Mesodermal cell (in vitro differentiated cells): ENCODE results near the gene L3MBTL2.

ENCODE experiments used
- H3K27ac ChIP-seq: 2 replicates; pipeline ENCODE4 v1.7.0; 2013; ENCODE audit warnings: mild to moderate bottlenecking, low read depth, low read length, moderate library complexity; ENCODE audit not compliant: severe bottlenecking
- H3K36me3 ChIP-seq: 2 replicates; pipeline ENCODE4 v1.7.1; 2013; ENCODE audit warnings: mild to moderate bottlenecking, low read length, moderate library complexity; ENCODE audit not compliant: control insufficient read depth, insufficient read depth
- H3K4me1 ChIP-seq: one replicate; pipeline ENCODE4 v1.7.1; 2013; ENCODE audit warnings: mild to moderate bottlenecking, low read length; ENCODE audit not compliant: insufficient read depth, control insufficient read depth, poor library complexity, severe bottlenecking
- H3K4me3 ChIP-seq: 2 replicates; pipeline ENCODE4 v1.7.0; 2013; ENCODE audit warnings: low read length, control low read depth, mild to moderate bottlenecking; ENCODE audit not compliant: insufficient read depth, poor library complexity, severe bottlenecking; ENCODE audit errors: extremely low read depth
- H3K9me3 ChIP-seq: 2 replicates; pipeline ENCODE4 v1.7.1; 2013; ENCODE audit warnings: mild to moderate bottlenecking, low read length, moderate library complexity; ENCODE audit not compliant: control insufficient read depth
- WGBS, 2 experiments: methylation state at CpG; one replicate each; pipeline ENCODE4 v1.1.5; 2013; ENCODE audit warnings: missing lambda C conversion rate in 2 of 2; ENCODE audit not compliant: insufficient coverage in 2 of 2; 5-methylcytosine and 5-hydroxymethylcytosine counted together

L3MBTL2 gene

DNA sequence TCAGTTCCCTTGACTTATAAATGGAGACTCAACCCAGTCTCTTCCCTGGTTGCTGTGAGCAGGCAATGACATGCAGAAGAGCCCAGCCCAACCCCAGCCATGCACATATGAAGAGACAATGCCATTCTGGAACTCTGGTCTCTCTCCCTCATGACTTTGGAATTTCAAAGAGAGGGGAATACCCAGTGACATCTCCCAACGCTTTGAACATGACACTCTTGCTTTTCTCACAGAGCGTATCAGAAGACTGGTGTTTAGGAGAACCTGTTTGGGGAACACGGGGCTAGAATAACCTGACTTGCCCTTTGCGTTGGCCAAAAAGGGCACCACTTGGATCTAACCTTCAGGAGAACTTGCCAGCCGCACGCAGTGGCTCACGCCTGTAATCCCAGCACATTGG lies 68.0 kb downstream of the L3MBTL2 start:
- no peak overlapping the region for H3K4me3 ChIP-seq
- no peaks in the 10 kb centered on the region for H3K9me3 ChIP-seq
- H3K4me1 ChIP-seq, result peaks cover 3% of the 10 kb centered on the region
- WGBS, 2 experiments, result 98 to 100% methylated on average over 6 of the region's 7 CpGs
- peaks cover 94% of the 10 kb centered on the region for H3K36me3 ChIP-seq
- H3K27ac ChIP-seq, result no peak overlapping the region

DNA sequence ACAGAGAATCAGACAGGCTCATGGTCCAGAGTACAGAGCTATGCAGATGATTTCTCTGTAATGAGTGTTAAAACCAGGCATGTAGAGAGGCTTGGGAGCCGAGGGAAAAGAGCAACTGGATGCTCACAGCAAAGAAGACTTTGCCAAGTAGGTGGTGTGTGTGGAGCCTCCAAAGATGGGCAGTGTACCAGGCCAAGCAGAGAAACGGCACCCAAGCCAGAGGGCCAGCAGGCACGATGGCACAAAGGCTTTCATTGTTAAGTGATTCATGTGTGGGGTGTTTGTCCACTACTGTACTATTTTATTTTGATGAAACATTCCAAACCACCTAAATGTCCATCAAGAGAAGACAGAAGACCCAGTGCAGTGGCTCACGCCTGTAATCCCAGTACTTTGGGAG lies 69.7 kb downstream of the L3MBTL2 start:
- Histone ChIP-seq H3K27ac (no peak overlapping the region), H3K4me3 (no peak overlapping the region), H3K36me3 (peaks cover 95% of the 10 kb centered on the region), H3K4me1 (peaks cover 3% of the 10 kb centered on the region), H3K9me3 (no peaks in the 10 kb centered on the region)
- WGBS, 2 experiments, result 95 to 96% methylated on average over 2 to 4 of the region's 4 CpGs

DNA sequence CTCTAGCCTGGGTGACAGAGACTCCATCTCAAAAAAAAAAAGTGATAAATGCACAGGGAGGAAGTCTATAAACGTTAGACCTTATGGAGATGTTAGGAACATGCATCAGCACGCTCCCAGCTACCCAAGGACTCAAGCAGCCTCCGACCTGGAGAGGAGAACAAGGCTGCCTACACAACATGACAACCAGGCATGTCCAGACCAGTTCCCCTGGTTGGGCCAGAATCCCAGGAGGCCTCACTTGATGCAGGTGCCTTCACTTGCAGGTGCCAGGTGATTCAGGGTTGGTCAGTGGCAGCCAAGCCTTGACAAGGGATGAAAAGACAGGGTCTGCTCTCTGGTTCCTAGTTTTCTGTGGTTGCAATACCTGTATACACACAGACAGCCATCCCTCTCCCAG lies 75.0 kb downstream of the L3MBTL2 start:
- peaks cover 99% of the 10 kb centered on the region for H3K36me3 ChIP-seq

DNA sequence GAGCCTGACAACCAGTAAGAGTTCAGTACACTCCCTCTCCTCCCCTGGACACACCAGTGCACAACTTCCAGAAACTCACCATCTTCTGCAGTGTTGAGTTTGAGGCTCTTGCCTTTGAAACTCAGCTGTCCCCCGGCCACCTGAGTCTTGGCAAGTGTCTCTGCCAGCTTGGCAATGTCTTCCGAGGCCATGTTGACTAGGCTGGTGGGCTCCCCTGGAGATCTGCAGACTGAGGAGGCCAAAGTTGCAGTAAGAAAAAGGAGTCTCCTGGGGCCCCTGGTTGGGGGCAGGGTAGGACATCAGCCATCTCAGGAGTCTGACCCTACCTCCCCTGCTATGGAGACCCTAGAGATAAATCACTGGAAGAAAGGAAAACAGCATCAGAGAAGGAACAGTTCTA lies 75.7 kb downstream of the L3MBTL2 start:
- no peak overlapping the region for H3K4me3 ChIP-seq
- 93 to 100% methylated on average over 1 to 2 of the region's 2 CpGs for WGBS, 2 experiments
- peaks cover 6% of the 10 kb centered on the region for H3K4me1 ChIP-seq
- H3K9me3 ChIP-seq, result no peaks in the 10 kb centered on the region
- H3K36me3 ChIP-seq, result peaks cover 93% of the 10 kb centered on the region
- no peak overlapping the region for H3K27ac ChIP-seq

More for the DNA sequence above, 75.0 kb downstream of the L3MBTL2 start:
- H3K27ac ChIP-seq, result no peak overlapping the region
- peaks cover 6% of the 10 kb centered on the region for H3K4me1 ChIP-seq
- no peak overlapping the region for H3K4me3 ChIP-seq
- WGBS, 2 experiments, result 100% methylated on average over 3 of the region's 3 CpGs
- H3K9me3 ChIP-seq, result no peaks in the 10 kb centered on the region
